ENCODE measurements around the gene ZC3H7A.

ZC3H7A gene

DNA sequence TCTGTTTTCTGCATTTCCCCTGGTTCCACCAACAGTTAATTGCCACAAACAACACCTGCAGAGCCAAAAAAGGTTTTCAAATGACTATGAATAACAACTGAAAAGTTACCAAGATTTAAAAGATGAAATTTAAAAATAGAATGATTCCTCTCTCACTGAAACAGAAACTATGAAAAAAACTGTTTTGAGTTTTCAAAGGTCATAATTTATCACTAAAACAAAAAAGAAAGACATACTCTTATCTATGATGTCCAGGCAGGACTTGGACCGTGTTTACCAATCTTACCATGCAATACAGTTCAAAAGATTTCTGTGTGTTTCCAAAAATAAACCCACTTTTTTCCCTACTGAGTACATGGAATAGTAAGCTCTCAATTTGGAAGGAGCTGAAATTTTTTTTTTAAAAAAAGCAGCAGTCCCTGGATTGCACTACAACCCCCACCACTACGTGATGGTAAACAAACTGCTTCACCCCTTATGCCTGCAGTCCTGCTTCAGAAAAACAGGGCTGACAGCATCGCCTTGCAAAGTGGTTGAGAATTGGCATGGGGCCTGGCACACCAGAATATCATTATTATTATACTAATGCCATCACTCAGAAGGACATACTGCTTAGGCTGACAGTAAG lies 62.9 kb downstream of the ZC3H7A start:
- TF ChIP-seq ZFX (IDR thresholded peaks at IDR 0.05; ENCODE audit: borderline replicate concordance) (no peak), CTCF (IDR thresholded peaks at IDR 0.05) (no peak)
- H3K27ac ChIP-seq: no peak overlapping the region

- no peak overlapping the region for H3K27ac ChIP-seq
- TF ChIP-seq ZFX (IDR thresholded peaks at IDR 0.05; ENCODE audit: borderline replicate concordance) (no peak), CTCF (IDR thresholded peaks at IDR 0.05) (no peak)
These were observed 65.8 kb downstream of the ZC3H7A start for GRCh38 chr16:11731222-11731621.

DNA sequence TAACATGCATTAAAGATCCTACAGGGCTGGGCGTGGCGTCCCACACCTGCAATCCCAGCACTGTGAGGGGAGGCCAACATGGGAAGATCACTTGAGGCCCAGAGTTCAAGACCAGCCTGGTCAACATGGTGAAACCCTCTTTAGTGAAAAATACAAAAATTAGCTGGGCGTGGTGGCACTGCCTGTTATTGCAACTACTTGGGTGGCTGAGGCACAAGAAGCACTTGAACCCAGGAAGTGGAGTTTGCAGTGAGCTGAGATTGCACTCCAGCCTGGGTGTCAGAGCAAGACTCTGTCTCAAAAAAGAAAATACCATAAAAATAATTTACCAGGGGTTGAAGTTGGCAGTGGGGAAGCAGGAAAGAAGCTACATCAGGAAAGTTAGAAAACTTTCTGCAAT lies 67.3 kb downstream of the ZC3H7A start:
- no peak overlapping the region for H3K27ac ChIP-seq
- TF ChIP-seq CTCF (IDR thresholded peaks at IDR 0.05): no peak
- TF ChIP-seq ZFX (IDR thresholded peaks at IDR 0.05; ENCODE audit: borderline replicate concordance): no peak

- TF ChIP-seq ZFX (IDR thresholded peaks at IDR 0.05; ENCODE audit: borderline replicate concordance) (no peak), CTCF (IDR thresholded peaks at IDR 0.05) (no peak)
- H3K27ac ChIP-seq: no peak overlapping the region
These were observed 69.1 kb downstream of the ZC3H7A start for GRCh38 chr16:11727796-11728543.

DNA sequence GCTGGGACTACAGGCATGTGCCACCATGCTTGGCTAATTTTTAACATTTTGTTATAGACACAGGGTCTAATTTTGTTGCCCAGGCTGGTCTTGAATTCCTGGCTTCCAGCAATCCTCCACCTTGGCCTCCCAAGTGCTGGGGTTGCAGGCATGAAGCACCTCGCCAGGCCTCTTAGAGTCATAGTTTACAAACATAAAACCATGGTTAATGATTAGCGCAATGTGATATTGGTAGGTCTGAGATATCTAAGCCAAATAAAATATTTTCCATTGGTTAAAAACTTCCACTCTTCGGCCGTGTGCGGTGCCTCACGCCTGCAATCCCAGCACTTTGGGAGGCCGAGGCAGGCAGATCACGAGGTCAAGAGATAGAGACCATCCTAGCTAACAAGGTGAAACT lies 71.0 kb downstream of the ZC3H7A start:
- H3K27ac ChIP-seq: no peak overlapping the region
- TF ChIP-seq ZFX (IDR thresholded peaks at IDR 0.05; ENCODE audit: borderline replicate concordance) (no peak), CTCF (IDR thresholded peaks at IDR 0.05) (no peak)

DNA sequence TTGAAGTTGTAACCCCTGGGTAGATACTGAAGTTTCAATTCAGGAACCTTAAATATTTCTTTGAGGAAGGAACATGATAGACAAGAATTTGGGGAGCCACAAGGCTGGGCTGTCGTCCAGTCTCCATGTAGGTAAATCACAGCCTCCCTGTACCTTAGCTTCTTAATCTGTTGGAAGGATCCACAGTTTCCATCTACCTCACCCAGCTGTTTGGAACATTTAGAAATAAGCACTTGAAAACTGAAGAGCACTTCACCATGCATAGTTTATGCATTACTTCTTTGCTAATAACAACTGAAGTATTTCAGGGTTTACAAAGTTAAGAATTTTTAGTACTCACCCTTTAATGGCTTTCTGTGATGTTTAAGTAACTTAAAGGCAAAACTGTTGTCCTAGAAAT lies 71.6 kb downstream of the ZC3H7A start:
- TF ChIP-seq CTCF (IDR thresholded peaks at IDR 0.05) (no peak), ZFX (IDR thresholded peaks at IDR 0.05; ENCODE audit: borderline replicate concordance) (no peak)
- H3K27ac ChIP-seq: no peak overlapping the region

DNA sequence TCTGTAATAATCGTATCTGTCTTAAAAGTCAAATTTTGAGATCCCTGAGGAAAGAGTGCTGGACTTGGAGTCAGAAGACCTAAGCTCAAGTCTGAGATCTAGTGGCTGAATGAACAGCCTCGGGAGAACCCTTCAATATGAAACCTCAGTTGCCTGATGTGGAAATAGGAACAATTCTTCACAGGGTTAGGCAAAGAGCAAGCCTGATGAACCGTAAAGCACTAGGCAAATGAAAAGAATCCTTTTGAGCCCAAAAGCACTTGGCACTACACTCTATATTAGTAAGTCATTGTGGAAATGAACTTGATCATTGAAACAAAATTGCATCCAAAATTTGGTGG lies 74.6 kb downstream of the ZC3H7A start:
- no peak overlapping the region for H3K27ac ChIP-seq

More for the DNA sequence above, 74.6 kb downstream of the ZC3H7A start:
- no peak for TF ChIP-seq ZFX (IDR thresholded peaks at IDR 0.05; ENCODE audit: borderline replicate concordance)
- TF ChIP-seq CTCF (IDR thresholded peaks at IDR 0.05): no peak

Measured in 22Rv1 (cell line).